ENCODE results near the gene SGF29. TPM values are rescaled to one million over a fixed set of nuclear protein-coding genes. Genes with fewer than 3 reads are reported as not detected.
"Not testable (repeated sequence)": the region's sequence is repeated elsewhere in the genome, so short reads cannot be mapped to it uniquely, and the experiment has no call there.

The SGF29 gene
- total RNA-seq, 1 experiment from 2014 or later = 4.7 TPM

- DNase-seq = no peak
- no peaks in the 10 kb centered on the region for H3K27me3 ChIP-seq
- no peaks in the 10 kb centered on the region for H3K36me3 ChIP-seq
- H3K4me3 ChIP-seq = no peak overlapping the region
- no peaks in the 10 kb centered on the region for H3K9me3 ChIP-seq
Measured at GRCh38 chr16:28597692-28598261, 44.1 kb downstream of the SGF29 start.

- H3K27me3 ChIP-seq = not testable (repeated sequence)
Measured at GRCh38 chr16:28599377-28600285, 45.9 kb downstream of the SGF29 start.

GRCh38 chr16:28600965-28601364, 47.2 kb downstream of the SGF29 start:
- H3K9me3 ChIP-seq, H3K36me3 ChIP-seq, H3K27me3 ChIP-seq, H3K4me3 ChIP-seq, DNase-seq: not testable (repeated sequence)

More at GRCh38 chr16:28599377-28600285, 45.9 kb downstream of the SGF29 start:
- not testable (repeated sequence) for H3K4me3 ChIP-seq, H3K9me3 ChIP-seq, DNase-seq, H3K36me3 ChIP-seq

- DNase-seq, H3K27me3 ChIP-seq: not testable (repeated sequence)
Measured at GRCh38 chr16:28601589-28601988, 47.9 kb downstream of the SGF29 start.

GRCh38 chr16:28602062-28602461, 48.3 kb downstream of the SGF29 start:
- not testable (repeated sequence) for H3K36me3 ChIP-seq, DNase-seq, H3K27me3 ChIP-seq, H3K9me3 ChIP-seq, H3K4me3 ChIP-seq

More at GRCh38 chr16:28601589-28601988, 47.9 kb downstream of the SGF29 start:
- H3K36me3 ChIP-seq, H3K9me3 ChIP-seq, H3K4me3 ChIP-seq: not testable (repeated sequence)

GRCh38 chr16:28602529-28602928, 48.8 kb downstream of the SGF29 start:
- no peak for DNase-seq
- Histone ChIP-seq H3K36me3 (no peaks in the 10 kb centered on the region), H3K9me3 (no peaks in the 10 kb centered on the region), H3K27me3 (no peaks in the 10 kb centered on the region), H3K4me3 (no peak overlapping the region)

GRCh38 chr16:28603381-28604185, 49.9 kb downstream of the SGF29 start:
- H3K9me3 ChIP-seq = no peaks in the 10 kb centered on the region
- H3K4me3 ChIP-seq = no peak overlapping the region
- no peaks in the 10 kb centered on the region for H3K36me3 ChIP-seq
- no peak for DNase-seq
- no peaks in the 10 kb centered on the region for H3K27me3 ChIP-seq

GRCh38 chr16:28604186-28604565, 50.5 kb downstream of the SGF29 start:
- H3K36me3 ChIP-seq = no peaks in the 10 kb centered on the region
- no peaks in the 10 kb centered on the region for H3K9me3 ChIP-seq
- no peak for DNase-seq
- no peaks in the 10 kb centered on the region for H3K27me3 ChIP-seq
- no peak overlapping the region for H3K4me3 ChIP-seq

- H3K27me3 ChIP-seq = no peaks in the 10 kb centered on the region
- no peaks in the 10 kb centered on the region for H3K36me3 ChIP-seq
- H3K4me3 ChIP-seq = no peak overlapping the region
- H3K9me3 ChIP-seq = no peaks in the 10 kb centered on the region
- DNase-seq = no peak
Measured at GRCh38 chr16:28606291-28607115, 52.8 kb downstream of the SGF29 start.

DNA sequence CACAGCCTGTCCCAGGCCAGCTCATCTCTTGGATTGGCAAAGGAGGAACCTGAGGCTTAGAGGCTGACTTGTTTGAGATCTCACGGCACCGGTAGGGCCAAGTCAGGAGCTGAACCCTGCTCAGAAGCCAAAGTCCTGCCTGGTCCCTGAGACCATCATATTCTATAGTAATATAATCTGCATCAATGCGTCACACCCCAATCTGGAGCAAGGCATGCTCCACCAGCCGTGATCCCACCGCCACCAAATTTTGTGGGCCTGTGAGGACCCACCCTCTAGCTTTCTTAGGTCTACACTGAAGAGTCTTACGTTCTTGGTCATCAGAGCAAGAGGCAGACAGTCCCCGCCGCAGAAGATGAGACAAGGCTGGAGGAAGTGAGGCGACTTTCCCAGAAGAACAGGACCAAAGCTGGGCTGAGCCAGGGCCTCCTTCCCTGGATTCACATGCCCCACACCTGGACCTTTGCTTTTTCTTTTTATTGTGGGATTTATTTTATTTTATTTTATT, 53.5 kb downstream of the SGF29 start:
- DNase-seq = no peak
- Histone ChIP-seq H3K36me3 (no peaks in the 10 kb centered on the region), H3K9me3 (no peaks in the 10 kb centered on the region), H3K27me3 (no peaks in the 10 kb centered on the region), H3K4me3 (no peak overlapping the region)

DNA sequence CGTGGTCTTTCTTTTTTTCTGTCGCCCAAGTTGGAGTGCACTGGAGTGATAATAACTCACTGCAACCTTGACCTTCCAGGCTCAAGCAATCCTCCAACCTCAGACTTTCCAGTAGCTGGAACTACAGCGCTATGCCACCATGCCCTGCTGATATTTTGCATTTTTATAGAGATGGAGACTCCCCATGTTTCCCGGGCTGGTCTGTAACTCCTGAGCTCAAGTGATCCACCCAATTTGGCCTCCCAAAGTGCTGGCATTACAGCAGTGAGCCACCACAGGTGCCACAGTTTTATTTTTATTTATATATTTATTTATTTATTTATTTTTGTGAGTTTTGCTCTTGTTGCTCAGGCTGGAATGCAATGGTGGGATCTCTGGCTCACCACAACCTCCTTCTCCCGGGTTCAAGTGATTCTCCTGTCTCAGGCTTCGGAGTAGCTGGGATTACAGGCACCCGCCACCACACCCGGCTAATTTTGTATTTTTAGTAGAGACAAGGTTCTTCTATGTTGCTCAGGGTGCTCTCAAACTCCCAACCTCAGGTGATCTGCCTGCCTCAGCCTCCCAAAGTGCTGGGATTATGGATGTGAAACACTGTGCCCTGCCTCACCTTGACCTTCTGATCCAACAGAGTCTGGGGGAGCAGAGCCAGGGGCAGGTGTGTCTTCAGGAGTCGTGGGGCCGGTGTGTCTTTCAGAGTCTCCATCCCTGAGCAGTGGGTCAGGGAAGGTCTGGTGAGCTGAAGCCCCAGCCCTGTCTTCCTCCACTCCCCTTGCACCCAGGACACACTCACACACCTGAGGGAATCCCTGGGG, 54.2 kb downstream of the SGF29 start:
- not testable (repeated sequence) for H3K36me3 ChIP-seq, H3K4me3 ChIP-seq, DNase-seq, H3K9me3 ChIP-seq, H3K27me3 ChIP-seq

DNA sequence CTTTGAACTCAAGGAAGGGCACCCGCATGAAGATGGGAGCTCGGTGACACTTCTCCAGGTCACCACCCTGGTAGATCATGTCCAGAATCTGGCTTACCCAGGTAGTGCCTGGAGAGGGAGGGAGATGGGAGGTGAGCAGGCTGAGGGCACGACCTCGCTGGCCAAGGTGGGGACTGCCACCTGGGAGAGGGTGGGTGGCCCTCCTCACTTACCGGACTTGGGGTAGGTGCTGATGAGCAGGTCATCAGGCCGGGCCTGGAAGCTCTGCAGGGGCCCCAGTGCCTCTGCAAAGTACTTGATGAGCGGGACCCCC, 54.7 kb downstream of the SGF29 start:
- not testable (repeated sequence) for H3K4me3 ChIP-seq, H3K9me3 ChIP-seq, H3K36me3 ChIP-seq, H3K27me3 ChIP-seq, DNase-seq

GRCh38 chr16:28608867-28609596, 55.3 kb downstream of the SGF29 start:
- H3K9me3 ChIP-seq, H3K36me3 ChIP-seq, DNase-seq, H3K4me3 ChIP-seq, H3K27me3 ChIP-seq: not testable (repeated sequence)

GRCh38 chr16:28609631-28610594, 56.2 kb downstream of the SGF29 start, which contains the start of gene SULT1A1:
TSS of gene SULT1A1 (minus strand) at chr16:28610044. CDS start at chr16:28608855, 1,189 bp downstream.
- Histone ChIP-seq H3K27me3 (no peaks in the 10 kb centered on the region), H3K4me3 (no peak within 1 kb of the TSS), H3K9me3 (no peaks in the 10 kb centered on the region), H3K36me3 (no peaks in the 10 kb centered on the region)
- no peak for DNase-seq

All from MG63 (cell line).